Stimulated activated CD8-positive, alpha-beta memory T cell treated with anti-CD3 and anti-CD28 coated beads, Interleukin-4, amount 100 ng/mL, for 48 hours (primary cell): ENCODE data around the gene UBD.
A peak's percentile ranks its signal among the peaks of the same experiment; 100 is the strongest.

ENCODE experiments used
- DNase-seq: peaks from one replicate; pipeline ENCODE4 v3.0.0-alpha.2; 2020

The UBD gene

GRCh38 chr6:29558439-29559079 is 973 bp downstream of the UBD start:
- DNase-seq, result no peak

- DNase-seq, result no peak
Measured at GRCh38 chr6:29557320-29557719, 2.2 kb downstream of the UBD start.

- DNase-seq, result no peak
Measured at GRCh38 chr6:29554764-29555163, 4.8 kb downstream of the UBD start.

- DNase-seq, result peak; percentile 47
Measured at GRCh38 chr6:29553268-29554057, 6.1 kb downstream of the UBD start.

- no peak for DNase-seq
Measured at GRCh38 chr6:29552512-29553051, 7.0 kb downstream of the UBD start.

GRCh38 chr6:29547573-29547972 is 12.0 kb downstream of the UBD start:
- no peak for DNase-seq

- no peak for DNase-seq
Measured at GRCh38 chr6:29537714-29538403, 21.7 kb downstream of the UBD start.

- no peak for DNase-seq
Measured at GRCh38 chr6:29532320-29532951, 27.1 kb downstream of the UBD start.

- peak; percentile 31 for DNase-seq
Measured at GRCh38 chr6:29531668-29532067, 27.9 kb downstream of the UBD start.

- no peak for DNase-seq
Measured at GRCh38 chr6:29530671-29531310, 28.7 kb downstream of the UBD start.

GRCh38 chr6:29529956-29530355 is 29.6 kb downstream of the UBD start:
- DNase-seq, result no peak

- DNase-seq, result no peak
Measured at GRCh38 chr6:29528988-29529560, 30.5 kb downstream of the UBD start.

- DNase-seq, result no peak
Measured at GRCh38 chr6:29528300-29528931, 31.1 kb downstream of the UBD start.

GRCh38 chr6:29527564-29527963 is 32.0 kb downstream of the UBD start:
- DNase-seq, result no peak

- DNase-seq, result no peak
Measured at GRCh38 chr6:29527126-29527525, 32.4 kb downstream of the UBD start.

- no peak for DNase-seq
Measured at GRCh38 chr6:29525311-29525639, 34.3 kb downstream of the UBD start.

GRCh38 chr6:29524444-29525310 is 34.9 kb downstream of the UBD start:
- DNase-seq, result no peak

- DNase-seq, result no peak
Measured at GRCh38 chr6:29524044-29524443, 35.5 kb downstream of the UBD start.

GRCh38 chr6:29522227-29522626 is 37.3 kb downstream of the UBD start:
- no peak for DNase-seq

GRCh38 chr6:29521006-29521680 is 38.4 kb downstream of the UBD start:
- no peak for DNase-seq
